Measurements from ENCODE around the gene TNIP1.

DNA sequence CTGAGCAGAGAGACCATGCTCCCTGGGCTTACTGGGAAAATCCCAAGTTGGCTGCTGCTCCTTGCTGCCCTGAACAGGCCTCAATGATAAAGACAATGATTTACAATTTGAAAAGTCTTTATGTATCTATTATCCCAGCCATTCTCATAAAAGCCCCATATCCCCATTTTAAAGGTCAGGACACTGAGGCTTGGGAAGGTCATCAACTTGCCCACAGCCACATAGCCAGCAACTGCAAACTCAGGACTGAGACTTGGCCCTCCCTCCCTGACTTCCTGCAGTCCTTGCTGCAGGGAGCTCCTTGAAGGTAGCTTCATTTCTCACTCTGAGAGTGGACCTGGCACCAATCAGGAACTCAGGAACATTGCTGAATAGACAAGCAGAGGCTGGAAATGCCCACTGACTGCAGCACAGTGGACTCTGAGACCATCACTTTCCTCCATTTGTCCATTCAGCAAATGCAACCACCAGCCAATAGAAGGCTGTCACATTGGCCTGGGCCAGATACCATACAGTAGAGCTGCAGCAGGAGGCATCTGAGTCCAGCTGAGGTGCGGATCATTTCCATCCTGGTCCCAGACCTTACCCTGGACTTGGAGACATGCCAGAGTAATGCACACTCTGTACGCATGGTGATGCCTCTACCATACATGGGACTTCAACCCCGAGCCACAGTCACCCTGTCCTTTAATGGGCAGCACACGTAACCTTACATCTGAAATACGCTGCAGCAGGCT, 18.3 kb downstream of the TNIP1 start:
- TF ChIP-seq POLR2A (IDR thresholded peaks at IDR 0.05; ENCODE audit: low read depth, low read length) (no peak; the same call in 1 of the 2 replicates), TAF1 (IDR thresholded peaks at IDR 0.05; ENCODE audit: low read depth, low read length) (no peak), POLR2AphosphoS5 (IDR thresholded peaks at IDR 0.05; ENCODE audit: low read depth, low read length) (no peak), PAX5 (IDR thresholded peaks at IDR 0.05; ENCODE audit: insufficient read depth, low read length, severe bottlenecking) (no peak), POU2F2 (IDR thresholded peaks at IDR 0.05; ENCODE audit: low read depth, low read length) (no peak), SPI1 (IDR thresholded peaks at IDR 0.05; ENCODE audit: low read depth, low read length) (no peak)

Data from GM12891 (cell line).